Activated T-helper 9 cell treated with anti-CD3 and anti-CD28 coated beads, Interleukin-2, amount 50 U/mL, for 16 hours (primary cell): Measurements from ENCODE around the gene HLA-DOA.

Source experiments
- DNase-seq: peaks from one replicate; pipeline ENCODE4 v3.0.0-alpha.2; 2020; ENCODE audit warnings: low read depth

The HLA-DOA gene

GRCh38 chr6:33017018-33017417 is 7.6 kb upstream of the HLA-DOA start:
- DNase-seq: no peak

DNA sequence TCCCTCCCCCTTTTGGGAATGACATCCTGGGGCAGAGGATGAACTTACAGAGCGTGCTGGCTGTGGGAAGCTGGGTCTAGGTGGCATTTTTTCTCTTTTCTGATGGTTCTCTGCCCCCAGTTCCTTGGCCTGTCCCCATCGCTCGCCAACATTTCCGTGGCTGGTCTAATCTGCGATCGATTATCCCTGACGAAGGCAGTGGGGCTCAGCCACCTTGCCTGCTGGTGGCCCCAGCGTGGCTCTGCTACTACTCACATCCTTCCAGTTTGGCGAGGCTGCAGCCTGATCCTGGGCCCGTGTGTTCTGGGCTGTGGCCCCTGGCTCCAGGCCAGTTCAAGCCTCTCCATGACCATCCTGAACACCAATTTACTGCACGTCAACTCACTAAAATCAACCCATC is 6.4 kb upstream of the HLA-DOA start:
- no peak for DNase-seq

DNA sequence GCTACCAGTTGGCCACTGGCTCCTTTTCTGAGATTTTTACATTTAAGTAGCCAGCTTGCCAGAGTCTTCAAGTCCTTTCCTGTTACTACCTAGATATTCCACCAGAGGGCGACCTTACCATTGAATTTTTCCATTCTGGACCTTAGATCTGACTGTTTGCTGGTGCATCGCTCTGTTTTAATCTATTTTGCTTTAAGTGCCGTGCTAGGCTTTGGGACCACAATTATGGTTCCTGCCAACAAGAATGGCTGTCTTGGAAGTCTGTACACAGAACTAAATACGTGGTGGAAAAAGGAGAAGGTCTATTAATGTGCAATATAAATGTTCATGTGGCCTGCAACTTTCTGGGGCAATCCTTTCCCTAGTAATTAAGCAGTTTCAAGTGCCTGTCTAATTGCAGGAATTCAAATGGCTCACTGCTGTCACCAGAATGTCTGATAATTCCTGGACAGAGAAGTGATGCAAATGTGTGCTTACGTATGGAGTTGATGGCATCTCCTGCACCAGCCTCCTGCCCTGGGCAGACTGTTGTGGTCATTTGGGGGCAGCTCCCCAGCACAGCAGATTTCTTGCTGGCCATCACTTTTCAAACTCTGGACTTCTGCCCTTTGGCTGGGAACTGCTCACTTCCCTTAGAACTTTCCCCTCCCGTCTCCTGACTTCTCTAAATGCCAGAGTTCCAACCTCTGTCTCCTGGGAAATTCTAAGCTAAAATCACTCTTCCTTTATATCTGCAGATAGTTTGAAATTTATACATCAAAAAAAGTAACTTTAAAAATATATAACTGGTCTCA is 5.6 kb upstream of the HLA-DOA start:
- DNase-seq: no peak

DNA sequence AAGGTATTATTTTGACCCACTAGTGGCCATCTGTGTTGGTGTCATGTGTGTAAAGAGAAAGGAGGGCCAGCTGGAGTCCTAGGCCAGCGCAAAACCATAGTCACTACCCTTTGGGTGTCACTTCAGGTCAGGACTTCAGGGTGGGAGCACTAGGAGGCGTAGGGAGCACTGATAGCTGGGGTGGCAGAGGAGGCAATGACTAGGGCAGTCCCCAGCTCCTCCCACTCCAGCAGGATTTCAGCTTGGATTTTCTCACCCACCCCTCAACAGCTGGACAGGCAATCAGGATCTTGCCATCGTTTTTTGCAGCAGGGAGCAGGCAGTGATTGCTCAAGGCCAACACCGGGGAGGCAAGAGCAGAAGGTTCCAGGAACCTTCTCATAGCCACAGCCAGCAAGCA is 4.2 kb upstream of the HLA-DOA start:
- no peak for DNase-seq

DNA sequence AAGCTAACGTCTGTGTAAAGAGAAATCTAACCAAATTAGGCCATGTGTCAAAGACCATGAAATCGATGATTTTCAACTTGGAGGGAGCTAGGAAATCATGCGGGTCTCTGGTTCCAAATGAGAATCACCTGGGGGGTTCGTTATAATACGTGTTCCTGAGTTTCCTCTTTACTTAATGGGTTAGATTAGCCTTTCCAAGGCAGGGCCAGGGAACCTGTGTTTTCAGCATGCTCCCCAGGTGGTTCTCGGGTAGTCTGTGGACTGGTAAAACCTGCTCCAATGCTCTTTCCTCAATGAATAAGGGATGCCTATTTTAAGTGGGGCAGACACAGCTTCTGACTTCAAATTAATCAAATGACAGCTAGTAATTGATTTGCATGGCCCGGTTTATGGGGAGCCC is 965 bp upstream of the HLA-DOA start:
- DNase-seq: no peak

DNA sequence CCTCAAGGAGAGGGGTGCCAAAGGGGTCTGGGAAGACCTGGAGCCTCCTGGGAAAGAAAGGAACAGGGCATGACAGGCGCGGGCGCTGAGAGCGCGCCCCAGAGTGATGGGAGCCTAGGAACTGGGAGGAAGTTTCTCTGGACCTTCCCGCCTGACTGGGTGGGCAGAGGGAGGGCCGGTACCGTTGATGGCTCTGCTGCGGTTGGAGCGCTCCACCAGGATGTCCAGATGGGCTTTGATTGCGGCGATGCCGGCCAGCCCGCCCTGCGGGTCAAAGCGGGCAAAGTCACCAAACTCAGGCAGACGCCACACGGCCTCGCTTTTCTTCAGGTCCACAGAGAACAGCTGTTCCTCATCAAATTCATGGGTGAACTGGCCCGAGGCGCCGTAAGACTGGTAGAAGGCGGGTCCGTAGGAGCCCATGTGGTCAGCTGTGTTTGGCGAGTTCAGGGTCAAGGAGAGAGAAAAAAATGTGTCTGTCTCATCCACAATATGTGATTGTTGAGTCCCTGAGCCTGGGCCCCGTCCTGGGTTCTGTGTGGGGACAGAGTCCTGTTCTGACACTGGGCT is 1.5 kb downstream of the HLA-DOA start:
- no peak for DNase-seq

GRCh38 chr6:33004940-33005339 is 4.5 kb downstream of the HLA-DOA start:
- DNase-seq: no peak

DNA sequence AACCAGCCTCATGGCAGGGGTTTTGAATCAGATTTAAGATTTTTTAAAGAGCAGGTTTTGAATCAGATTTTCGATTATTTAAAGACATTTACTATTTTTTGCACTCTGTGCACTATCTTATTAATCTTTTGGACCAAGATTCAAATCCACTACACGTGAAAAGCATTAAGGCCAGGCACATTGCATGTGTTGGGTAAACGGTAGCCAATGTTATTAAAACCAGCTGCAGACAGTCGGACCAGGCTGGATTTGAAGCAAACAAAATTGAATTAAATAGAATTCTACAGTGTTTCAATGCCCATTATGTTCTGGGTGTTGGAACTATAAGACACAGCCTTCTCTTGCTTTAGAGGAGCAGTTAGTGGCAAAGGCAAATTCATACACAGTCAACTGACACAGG is 7.7 kb downstream of the HLA-DOA start:
- DNase-seq: no peak

DNA sequence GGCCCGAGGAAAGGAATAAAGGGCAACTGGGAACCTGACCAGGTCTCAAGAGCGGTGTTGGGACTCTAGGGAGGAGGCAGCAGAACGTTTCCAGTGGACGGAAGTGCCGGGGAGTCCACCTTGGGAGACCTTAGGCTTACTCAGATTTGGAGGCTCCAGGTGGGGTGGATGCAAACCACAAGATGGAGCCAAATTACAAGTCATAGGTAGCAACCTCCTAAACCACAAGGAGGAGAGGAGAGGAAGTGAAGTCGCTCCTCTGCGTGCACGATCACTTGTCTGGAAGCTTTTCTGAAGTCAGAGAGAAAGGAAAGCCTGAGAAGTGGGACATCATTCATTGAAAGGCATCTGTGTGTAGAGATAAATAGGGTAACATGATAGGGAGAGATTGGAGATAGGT is 9.3 kb downstream of the HLA-DOA start:
- DNase-seq: no peak

DNA sequence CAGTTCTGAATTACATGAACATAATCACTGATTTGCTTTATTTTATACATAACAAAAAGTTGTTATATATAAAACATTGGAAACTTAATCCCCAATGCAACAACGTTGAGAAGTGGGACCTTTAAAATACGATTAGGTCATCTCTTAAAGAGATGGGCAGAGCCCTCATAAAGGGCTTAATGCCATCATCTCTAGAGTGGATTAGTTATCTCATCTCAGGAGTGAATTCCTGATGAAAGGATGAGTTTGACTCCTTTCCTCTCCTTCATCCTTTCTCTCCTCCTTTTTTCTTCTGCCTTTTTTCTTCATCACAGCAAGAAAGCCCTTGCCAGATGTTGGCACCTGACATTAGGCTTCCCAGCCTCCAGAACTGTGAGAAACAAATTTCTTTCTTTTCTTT is 13.9 kb downstream of the HLA-DOA start:
- DNase-seq: no peak

DNA sequence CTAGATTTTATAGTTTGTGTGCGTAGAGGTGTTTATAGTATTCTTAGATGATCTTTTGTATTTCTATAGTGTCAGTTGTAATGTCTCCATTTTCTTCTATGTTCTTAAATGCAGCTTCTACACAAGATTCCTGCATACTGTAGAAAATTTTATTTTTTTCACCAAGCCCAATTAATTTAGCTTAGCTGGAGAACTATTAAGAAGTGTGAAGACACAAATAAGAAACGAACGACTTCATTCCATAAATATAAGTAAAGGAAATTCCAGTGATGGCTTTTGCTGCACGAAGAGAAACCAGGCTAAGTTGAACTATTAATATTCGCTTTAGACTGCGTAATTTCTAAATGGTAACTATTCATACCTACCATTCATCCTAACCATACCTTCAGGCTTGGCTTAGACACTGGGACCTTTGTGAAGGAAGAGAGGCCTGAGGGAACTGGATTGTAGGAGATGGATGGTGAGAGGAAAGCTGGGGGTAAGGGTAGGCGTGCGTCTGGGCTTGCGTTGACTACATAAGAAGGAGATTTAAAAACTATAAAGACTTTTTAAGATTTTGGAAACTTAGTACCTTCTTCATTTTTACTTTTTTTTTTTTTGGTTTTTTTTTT is 15.9 kb downstream of the HLA-DOA start:
- DNase-seq: no peak

- no peak for DNase-seq
These were observed 17.4 kb downstream of the HLA-DOA start for GRCh38 chr6:32991972-32992371.

DNA sequence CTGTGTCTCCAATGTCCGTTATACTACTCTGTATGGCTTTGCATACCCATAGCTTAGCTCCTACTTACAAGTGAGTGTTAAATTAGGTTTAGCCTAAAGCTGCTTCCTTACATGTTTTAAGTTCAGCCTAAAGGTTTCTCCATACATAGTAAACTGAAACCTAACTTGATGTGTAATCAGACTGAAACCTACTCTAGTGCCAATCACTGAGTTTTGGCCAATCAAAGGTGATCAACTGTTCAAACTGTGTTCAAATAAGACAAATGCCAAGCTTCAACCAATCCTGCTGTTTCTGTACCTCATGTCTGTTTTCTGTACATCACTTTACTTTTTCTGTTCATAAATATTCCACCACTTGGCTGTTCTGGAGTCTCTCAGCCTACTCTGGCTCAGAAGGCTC is 20.0 kb downstream of the HLA-DOA start:
- no peak for DNase-seq

DNA sequence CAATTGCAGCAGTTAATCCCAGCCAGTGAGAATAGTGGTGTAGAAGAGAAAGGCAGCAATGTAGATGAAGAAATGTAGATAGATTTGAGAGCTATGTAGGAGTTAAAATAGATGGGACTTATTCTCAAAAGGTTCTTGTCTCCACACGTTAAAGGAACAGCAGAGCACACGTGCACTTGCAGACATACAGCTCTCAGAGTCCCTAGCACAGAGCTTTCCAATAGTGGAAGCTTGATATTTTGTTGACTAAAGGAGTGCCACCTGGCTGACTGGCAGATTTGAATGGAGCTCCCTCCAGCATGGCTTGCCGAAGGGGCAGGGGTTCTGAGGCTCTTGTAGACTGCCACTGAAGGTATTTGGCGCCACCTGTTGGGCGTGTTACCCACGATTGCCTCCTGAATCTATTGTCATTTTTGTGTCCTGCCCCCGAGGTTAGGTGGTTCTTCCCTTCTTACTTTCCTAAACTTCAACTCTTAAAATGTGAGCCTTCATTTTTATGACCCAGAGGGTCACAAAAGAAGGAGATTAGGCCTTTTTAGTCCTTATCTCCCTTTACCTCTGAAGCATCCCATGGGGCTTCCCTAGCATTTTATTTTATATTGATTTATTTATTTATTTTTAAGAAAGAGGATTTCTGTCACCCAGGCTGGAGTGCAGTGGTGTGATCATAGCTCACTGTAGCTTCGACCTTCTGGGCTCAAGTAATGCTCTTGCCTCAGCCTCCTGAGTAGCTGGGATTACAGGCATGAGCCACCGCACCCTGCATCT is 24.6 kb downstream of the HLA-DOA start:
- peak; percentile 80 for DNase-seq

- DNase-seq: no peak
These were observed 25.3 kb downstream of the HLA-DOA start for GRCh38 chr6:32983964-32984621.

DNA sequence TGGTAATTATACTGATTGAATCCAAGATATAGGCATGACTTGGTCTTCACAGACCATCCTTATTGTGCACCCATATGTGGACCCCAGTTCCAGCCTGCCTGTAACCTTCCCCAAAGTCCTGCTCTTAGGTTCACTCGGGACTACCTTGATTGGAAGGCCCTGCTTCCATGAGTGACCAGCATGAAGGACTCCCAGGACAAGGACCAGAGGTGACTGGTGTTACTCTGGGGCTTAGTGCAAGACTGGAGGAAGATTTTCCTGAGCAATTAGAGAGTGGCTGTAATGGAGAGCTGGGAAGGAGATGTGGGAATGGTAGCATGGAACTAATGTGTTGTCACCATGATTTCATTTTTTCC is 25.9 kb downstream of the HLA-DOA start:
- DNase-seq: no peak

DNA sequence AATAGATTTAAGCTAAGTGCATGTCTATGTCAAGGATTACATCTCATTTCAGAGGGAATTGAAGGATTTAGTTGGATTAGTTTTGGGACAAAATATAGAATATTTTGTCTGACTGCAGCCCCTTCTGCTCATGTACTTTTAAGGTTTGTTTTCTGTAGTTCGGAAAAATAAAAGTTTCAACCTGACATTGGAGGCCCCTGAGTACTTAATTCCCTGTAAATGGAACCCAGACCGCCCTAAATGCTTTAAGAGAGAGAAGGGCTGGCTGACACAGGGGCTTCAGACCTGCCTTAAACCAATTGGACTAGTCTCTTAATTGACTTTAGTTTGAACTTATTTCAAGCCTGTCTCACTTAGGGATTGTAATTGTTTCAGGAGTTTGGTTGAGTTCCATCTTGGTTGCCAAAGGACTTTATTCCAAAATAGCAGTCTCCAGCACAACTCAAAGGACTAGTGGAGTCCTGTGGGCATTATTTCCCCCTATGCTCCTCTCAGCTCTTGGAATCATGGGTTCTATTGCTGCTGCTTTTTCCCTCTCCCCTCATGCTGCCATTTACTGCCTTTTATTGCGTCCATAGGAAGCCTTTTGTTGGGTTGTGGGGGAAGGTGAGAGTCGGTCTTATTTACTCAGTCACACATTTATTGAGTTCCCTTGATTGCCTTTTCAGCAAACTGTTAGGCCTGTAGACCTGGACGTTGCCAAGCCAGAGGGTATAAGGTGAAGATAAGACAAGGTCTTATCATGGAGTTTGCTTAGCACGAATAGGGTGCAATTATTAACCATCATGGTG is 26.5 kb downstream of the HLA-DOA start:
- DNase-seq: no peak

DNA sequence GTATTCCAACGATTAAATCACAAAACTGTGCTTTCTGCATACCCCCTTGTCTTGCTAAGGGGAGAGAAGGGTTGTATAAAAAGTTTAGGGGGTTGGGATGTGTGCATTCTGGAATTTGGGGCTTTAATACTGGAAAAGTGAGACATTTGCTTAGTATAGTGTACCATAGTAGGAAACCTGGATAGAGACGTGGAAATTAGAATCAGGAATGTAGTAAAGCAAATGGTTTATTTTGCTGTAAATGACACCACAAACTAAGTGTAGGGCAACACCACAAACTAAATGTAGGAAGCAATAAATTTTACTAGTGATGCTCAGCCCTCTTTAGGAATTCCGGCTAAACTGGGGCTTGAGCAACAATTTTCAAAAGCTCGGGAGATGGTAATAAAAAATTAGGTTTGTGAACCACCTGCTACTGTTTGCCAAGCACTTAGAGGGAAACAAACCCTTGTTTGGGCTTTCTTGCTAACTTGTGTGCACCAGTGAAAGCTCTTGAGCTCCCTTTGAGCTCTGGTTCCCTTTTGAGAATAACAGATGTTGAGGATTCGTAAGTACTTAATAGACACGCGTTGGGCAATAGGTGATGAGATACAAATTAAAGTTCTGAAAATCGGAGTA is 27.2 kb downstream of the HLA-DOA start:
- no peak for DNase-seq

GRCh38 chr6:32980488-32981038 is 28.8 kb downstream of the HLA-DOA start:
- DNase-seq: no peak

GRCh38 chr6:32979720-32980487 is 29.5 kb downstream of the HLA-DOA start:
- DNase-seq: no peak
